Panc1 (cell line): Measurements from ENCODE around the gene COL26A1. TPM values are rescaled to one million over a fixed set of nuclear protein-coding genes. Genes with fewer than 3 reads are reported as not detected.

Source experiments
- ATAC-seq: fragments of 200-7000 bp; cut with Tn5 transposase; 2 replicates; pipeline ENCODE4 v1.9.1; 2020; ENCODE audit warnings: mild to moderate bottlenecking, moderate library complexity
- BruUV-seq: library from RNA; stranded (reverse); fragments of 400-500 nt; replicated peaks from 2 replicates; lab custom pipeline; 2021; lab: Mats Ljungman, UMichigan
- CTCF ChIA-PET: fragments of 300-600 bp; sonication (Branson Sonifier 250); formaldehyde crosslinking; loops from one replicate; lab custom pipeline; 2022; ENCODE audit warnings: antibody characterized with exemption; lab: Charles Lee
- POLR2A ChIA-PET: fragments of 300-600 bp; sonication (Branson Sonifier 250); formaldehyde crosslinking; loops from one replicate; lab custom pipeline; 2022; ENCODE audit warnings: antibody characterized with exemption; lab: Charles Lee
- DNase-seq: peaks from one replicate; pipeline ENCODE4 v3.0.0-alpha.2; 2010; ENCODE audit warnings: low read depth, low spot score
- H3K27ac ChIP-seq: 2 replicates; pipeline ENCODE4 v1.5.1; 2011; ENCODE audit warnings: mild to moderate bottlenecking, low read length, inconsistent platforms
- H3K27me3 ChIP-seq: fragments of 200-500 bp; sonication (Bioruptor generic); 2 replicates; pipeline ENCODE4 v1.6.0; 2014; ENCODE audit warnings: low read length, inconsistent platforms; ENCODE audit not compliant: control insufficient read depth, insufficient read depth
- H3K36me3 ChIP-seq: fragments of 200-500 bp; sonication (Bioruptor generic); 2 replicates; pipeline ENCODE4 v1.5.1; 2014; ENCODE audit warnings: inconsistent platforms, mild to moderate bottlenecking, low read length, moderate library complexity; ENCODE audit not compliant: control insufficient read depth, insufficient read depth
- H3K4me1 ChIP-seq: 2 replicates; pipeline ENCODE4 v1.5.1; 2011; ENCODE audit warnings: inconsistent platforms, mild to moderate bottlenecking, low read length, moderate library complexity; ENCODE audit not compliant: control insufficient read depth, insufficient read depth
- H3K4me3 ChIP-seq, 2 experiments: 2 replicates each; pipeline ENCODE4 v1.5.1; 2011 to 2012; ENCODE audit warnings: low read depth in 2 of 2, low read length in 2 of 2, mild to moderate bottlenecking in 2 of 2, inconsistent platforms in 1 of 2, moderate library complexity in 1 of 2
- H3K9me3 ChIP-seq: fragments of 200-500 bp; sonication (Bioruptor generic); 2 replicates; pipeline ENCODE4 v1.5.1; 2014; ENCODE audit warnings: low read depth, mild to moderate bottlenecking, inconsistent platforms, low read length, moderate library complexity; ENCODE audit not compliant: control insufficient read depth, insufficient read depth
- POLR2AphosphoS5 ChIP-seq: IDR thresholded peaks from 2 replicates; pipeline ENCODE4 v1.6.1; 2012; ENCODE audit warnings: mild to moderate bottlenecking, low read depth, low read length, moderate library complexity
- SIN3A ChIP-seq: IDR thresholded peaks from 2 replicates; pipeline ENCODE4 v1.6.1; 2012; ENCODE audit warnings: low read depth, mild to moderate bottlenecking, low read length, moderate library complexity, borderline replicate concordance; ENCODE audit not compliant: insufficient read depth
- TCF7L2 ChIP-seq: IDR thresholded peaks from 2 replicates; pipeline ENCODE4 v1.6.1; 2011; ENCODE audit warnings: mild to moderate bottlenecking, low read depth, low read length, inconsistent platforms
- in situ Hi-C: cut with HindIII; loops from 2 replicates; pipeline ENCODE4 v1.10.0; 2016; ENCODE audit warnings: low sequenced_read_pairs, low pct_unique_long_range_greater_than_20kb
- intact Hi-C: fragments of 100-400 bp; cut with micrococcal nuclease; formaldehyde crosslinking; loops from one replicate; pipeline ENCODE4 v1.10.0; 2022; ENCODE audit not compliant: unreplicated experiment
- total RNA-seq: library from RNA; stranded (reverse); gene quantifications from one replicate; pipeline ENCODE4 v1.2.1, GENCODE V29; 2021; ENCODE audit not compliant: unreplicated experiment
- TF ChIP-seq, protein P1 (sequence below), 2 experiments: IDR thresholded peaks; 2 replicates each; pipeline ENCODE4 v1.6.1; 2011 to 2012; ENCODE audit warnings: low read depth in 2 of 2, control low read depth in 1 of 2, low read length in 1 of 2, mild to moderate bottlenecking in 1 of 2, moderate library complexity in 1 of 2; ENCODE audit not compliant: insufficient read depth in 1 of 2
- TF ChIP-seq, protein P2 (sequence below): fragments of 450-650 bp; IDR thresholded peaks from 2 replicates; pipeline ENCODE4 v1.5.1; 2017; ENCODE audit warnings: mild to moderate bottlenecking

Gene COL26A1
- total RNA-seq, 1 experiment from 2014 or later = 25.8 TPM

DNA sequence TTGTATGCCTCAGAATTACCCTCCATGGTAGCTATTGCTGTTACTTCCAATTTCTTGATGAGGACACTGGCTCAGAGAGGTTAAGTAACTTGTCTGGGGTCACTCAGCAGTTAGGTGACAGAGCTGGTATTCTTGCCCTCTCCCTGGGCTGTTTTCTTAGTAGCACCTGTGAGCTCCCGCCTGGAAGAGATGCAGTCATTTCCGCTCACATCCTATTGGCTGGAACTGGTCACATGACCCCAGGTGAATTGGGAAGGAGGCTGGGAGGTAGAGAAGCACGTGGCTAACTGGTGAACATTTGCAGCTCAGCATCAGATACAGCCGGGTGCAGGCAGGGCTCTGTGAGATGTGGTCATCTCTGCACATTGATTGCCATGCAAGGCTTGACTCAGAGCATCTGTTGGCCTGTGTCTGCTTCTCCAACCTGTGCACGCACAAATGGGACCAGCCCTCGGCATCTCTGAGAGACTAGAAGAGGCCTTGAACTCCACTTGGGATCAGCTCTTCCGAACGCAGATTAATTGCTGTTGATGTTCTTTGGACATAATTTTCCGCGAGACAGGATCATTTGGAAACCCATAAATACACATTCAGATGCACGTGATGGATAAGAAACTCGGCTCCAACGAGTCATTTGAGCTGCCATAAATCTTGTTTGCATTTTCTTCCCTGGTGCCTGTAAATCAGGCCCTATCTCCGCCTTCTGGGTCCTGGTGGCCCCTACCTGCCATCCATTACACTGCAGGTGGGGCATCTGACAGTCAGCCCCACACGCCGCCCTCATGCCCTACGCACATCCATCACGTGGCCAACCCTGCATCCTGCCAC lies 223.6 kb downstream of the COL26A1 start:
- no peak; the same call in 1 of the 2 replicates for ATAC-seq
- ChIA-PET CTCF (no interaction called here), POLR2A (no interaction called here)
- Histone ChIP-seq H3K27ac (no peak overlapping the region), H3K4me3 (no peak overlapping the region), H3K27me3 (no peaks in the 10 kb centered on the region), H3K4me1 (no peaks in the 10 kb centered on the region), H3K9me3 (no peaks in the 10 kb centered on the region), H3K36me3 (no peaks in the 10 kb centered on the region)
- BruUV-seq = no TSS peak
- in situ Hi-C loops (no loop called here), intact Hi-C loops (no loop called here)
- TF ChIP-seq TCF7L2 (no peak), SIN3A (no peak), POLR2AphosphoS5 (no peak)
- TF ChIP-seq, protein P1, sequence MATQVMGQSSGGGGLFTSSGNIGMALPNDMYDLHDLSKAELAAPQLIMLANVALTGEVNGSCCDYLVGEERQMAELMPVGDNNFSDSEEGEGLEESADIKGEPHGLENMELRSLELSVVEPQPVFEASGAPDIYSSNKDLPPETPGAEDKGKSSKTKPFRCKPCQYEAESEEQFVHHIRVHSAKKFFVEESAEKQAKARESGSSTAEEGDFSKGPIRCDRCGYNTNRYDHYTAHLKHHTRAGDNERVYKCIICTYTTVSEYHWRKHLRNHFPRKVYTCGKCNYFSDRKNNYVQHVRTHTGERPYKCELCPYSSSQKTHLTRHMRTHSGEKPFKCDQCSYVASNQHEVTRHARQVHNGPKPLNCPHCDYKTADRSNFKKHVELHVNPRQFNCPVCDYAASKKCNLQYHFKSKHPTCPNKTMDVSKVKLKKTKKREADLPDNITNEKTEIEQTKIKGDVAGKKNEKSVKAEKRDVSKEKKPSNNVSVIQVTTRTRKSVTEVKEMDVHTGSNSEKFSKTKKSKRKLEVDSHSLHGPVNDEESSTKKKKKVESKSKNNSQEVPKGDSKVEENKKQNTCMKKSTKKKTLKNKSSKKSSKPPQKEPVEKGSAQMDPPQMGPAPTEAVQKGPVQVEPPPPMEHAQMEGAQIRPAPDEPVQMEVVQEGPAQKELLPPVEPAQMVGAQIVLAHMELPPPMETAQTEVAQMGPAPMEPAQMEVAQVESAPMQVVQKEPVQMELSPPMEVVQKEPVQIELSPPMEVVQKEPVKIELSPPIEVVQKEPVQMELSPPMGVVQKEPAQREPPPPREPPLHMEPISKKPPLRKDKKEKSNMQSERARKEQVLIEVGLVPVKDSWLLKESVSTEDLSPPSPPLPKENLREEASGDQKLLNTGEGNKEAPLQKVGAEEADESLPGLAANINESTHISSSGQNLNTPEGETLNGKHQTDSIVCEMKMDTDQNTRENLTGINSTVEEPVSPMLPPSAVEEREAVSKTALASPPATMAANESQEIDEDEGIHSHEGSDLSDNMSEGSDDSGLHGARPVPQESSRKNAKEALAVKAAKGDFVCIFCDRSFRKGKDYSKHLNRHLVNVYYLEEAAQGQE (IDR thresholded peaks at IDR 0.05; ENCODE audit: insufficient read depth in 1 of 2, low read depth in 2 of 2, low read length in 1 of 2) = no peak
- TF ChIP-seq, protein P2, sequence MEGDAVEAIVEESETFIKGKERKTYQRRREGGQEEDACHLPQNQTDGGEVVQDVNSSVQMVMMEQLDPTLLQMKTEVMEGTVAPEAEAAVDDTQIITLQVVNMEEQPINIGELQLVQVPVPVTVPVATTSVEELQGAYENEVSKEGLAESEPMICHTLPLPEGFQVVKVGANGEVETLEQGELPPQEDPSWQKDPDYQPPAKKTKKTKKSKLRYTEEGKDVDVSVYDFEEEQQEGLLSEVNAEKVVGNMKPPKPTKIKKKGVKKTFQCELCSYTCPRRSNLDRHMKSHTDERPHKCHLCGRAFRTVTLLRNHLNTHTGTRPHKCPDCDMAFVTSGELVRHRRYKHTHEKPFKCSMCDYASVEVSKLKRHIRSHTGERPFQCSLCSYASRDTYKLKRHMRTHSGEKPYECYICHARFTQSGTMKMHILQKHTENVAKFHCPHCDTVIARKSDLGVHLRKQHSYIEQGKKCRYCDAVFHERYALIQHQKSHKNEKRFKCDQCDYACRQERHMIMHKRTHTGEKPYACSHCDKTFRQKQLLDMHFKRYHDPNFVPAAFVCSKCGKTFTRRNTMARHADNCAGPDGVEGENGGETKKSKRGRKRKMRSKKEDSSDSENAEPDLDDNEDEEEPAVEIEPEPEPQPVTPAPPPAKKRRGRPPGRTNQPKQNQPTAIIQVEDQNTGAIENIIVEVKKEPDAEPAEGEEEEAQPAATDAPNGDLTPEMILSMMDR = no peak
- DNase-seq = no peak

DNA sequence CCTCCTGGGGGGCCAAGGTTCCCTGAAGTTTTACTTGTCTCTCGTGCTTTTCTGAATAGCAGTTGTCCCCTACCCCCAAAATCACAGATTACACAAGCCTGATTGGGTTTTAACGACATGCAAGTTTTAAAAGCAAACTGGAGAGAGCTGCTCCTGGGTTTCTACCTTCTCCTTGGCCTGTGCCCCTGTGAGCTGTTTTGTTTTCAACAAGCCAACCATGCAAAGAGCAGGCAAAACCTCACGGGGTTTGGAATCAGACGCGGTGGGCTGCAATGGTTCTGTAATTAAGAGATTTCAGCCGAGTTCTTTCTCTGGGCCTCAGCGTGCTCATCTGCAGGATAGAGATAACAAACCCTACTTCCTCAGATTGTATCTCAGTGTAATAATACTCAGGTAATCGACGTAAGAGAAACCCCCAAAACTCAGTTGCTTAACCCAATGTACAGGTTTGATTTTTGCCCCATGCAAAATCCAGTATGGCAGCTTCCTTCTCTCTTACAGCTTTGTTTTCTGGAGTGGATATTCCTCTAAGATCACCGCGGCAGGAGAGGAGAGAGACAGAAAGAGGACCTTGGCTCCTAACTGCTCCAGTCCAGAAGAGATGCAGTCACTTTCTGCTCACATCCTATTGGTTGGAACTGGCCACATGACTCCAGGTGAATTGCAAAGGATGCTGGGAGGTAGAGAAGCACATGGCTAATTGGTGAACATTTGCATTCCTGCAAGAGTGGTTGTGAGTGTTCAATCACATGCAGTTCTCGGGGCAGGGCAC lies 224.4 kb downstream of the COL26A1 start:
- intact Hi-C loops (no loop called here), in situ Hi-C loops (no loop called here)
- CTCF ChIA-PET = no interaction called here
- TF ChIP-seq POLR2AphosphoS5 (no peak), TCF7L2 (no peak), SIN3A (no peak)
- TF ChIP-seq, protein P2 = no peak
- TF ChIP-seq, protein P1 (IDR thresholded peaks at IDR 0.05; ENCODE audit: insufficient read depth in 1 of 2, low read depth in 2 of 2, low read length in 1 of 2) = no peak
- no peaks in the 10 kb centered on the region for H3K36me3 ChIP-seq
- no peaks in the 10 kb centered on the region for H3K27me3 ChIP-seq
- no peak overlapping the region for H3K4me3 ChIP-seq
- BruUV-seq = no TSS peak
- H3K27ac ChIP-seq = no peak overlapping the region
- no peaks in the 10 kb centered on the region for H3K4me1 ChIP-seq
- ATAC-seq (no peak), DNase-seq (no peak)
- H3K9me3 ChIP-seq = no peaks in the 10 kb centered on the region
- POLR2A ChIA-PET = interaction anchor here (0.7 kb wide), 1 partner anchor 27 kb away, joined by 3 read pairs; no protein-coding TSS in a partner anchor
